HS-27A (cell line): ENCODE results near the gene KRTAP10-8.
"Not testable (repeated sequence)": the region's sequence is repeated elsewhere in the genome, so short reads cannot be mapped to it uniquely, and the experiment has no call there.

ENCODE experiments used
- DNase-seq: peaks from one replicate; pipeline ENCODE4 v3.0.0-alpha.2; 2012; ENCODE audit warnings: low read depth, missing footprints

The KRTAP10-8 gene

DNA sequence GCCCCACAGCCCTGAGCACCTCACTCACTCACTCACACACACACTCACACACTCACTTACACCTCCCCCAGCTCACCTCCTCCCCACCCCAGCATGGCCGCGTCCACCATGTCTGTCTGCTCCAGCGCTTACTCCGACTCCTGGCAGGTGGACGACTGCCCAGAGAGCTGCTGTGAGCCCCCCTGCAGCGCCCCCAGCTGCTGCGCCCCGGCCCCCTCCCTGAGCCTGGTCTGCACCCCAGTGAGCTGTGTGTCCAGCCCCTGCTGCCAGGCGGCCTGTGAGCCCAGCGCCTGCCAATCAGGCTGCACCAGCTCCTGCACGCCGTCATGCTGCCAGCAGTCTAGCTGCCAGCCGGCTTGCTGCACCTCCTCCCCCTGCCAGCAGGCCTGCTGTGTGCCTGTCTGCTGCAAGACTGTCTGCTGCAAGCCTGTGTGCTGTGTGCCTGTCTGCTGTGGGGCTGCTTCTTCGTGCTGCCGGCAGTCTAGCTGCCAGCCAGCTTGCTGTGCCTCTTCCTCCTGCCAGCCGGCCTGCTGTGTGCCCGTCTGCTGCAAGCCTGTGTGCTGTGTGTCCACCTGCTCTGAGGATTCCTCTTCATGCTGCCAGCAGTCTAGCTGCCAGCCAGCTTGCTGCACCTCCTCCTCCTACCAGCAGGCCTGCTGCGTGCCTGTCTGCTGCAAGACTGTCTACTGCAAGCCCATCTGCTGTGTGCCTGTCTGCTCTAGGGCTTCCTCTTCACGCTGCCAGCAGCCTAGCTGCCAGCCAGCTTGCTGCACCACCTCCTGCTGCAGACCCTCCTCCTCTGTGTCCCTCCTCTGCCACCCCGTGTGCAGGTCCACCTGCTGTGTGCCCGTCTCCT is 34.7 kb downstream of the KRTAP10-8 start, which contains the start of gene KRTAP10-11:
Gene KRTAP10-11, plus strand, starts transcription at position 49 of the 856 bp plus-strand sequence. Its CDS starts 45 bp downstream, at position 94.
- DNase-seq, result not testable (repeated sequence)

DNA sequence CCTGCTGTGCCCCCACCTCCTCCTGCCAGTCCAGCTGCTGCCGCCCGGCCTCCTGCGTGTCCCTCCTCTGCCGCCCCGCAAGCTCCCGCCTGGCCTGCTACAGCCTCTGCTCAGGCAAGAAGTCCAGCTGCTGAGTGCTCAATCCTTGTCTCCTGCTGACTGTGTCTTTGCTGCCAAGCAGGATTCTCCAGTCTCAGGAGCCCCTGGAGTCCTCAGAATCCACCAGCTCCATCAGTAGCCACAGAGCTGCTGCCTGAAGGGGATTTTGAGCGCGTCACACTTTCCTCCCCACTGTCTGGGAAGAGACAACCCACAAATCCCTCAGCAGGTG is 35.3 kb downstream of the KRTAP10-8 start:
- no peak for DNase-seq

DNA sequence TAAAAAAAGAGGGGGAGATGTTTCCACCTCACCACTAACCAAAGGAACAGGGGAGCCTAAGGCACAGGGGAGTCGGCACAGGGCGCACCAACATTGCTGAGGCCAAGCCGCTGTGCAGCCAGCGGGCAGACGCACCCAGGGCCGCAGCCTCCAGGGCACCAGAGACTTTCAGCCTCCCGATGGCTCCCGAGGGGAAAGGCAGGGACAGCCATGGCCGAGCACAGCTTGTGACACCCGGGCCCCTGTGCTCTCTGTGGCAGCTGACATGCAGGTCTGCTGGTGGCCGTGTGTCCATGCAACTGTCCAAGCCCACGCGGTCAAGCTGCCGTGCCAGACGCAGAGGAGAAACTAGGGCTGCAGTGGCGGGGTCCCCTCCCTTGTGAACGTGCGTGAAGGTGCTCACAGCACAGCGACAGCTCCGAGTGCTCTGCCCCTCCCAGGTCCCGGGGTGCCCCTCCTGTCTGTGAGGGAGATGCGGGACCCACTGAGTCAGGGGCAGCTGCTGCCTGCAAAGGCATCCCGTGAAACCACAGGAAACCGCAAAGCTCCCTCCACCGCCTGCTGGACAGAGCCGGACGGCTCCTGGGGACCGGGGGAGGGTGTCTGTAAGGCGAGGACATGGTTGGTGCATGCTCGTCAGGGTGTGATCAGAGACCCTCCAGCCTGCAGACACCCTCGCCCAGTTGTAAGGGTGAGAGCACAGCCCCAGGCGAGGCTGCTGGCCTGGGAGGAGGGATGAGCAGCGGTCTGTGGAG is 36.9 kb downstream of the KRTAP10-8 start:
- no peak for DNase-seq

DNA sequence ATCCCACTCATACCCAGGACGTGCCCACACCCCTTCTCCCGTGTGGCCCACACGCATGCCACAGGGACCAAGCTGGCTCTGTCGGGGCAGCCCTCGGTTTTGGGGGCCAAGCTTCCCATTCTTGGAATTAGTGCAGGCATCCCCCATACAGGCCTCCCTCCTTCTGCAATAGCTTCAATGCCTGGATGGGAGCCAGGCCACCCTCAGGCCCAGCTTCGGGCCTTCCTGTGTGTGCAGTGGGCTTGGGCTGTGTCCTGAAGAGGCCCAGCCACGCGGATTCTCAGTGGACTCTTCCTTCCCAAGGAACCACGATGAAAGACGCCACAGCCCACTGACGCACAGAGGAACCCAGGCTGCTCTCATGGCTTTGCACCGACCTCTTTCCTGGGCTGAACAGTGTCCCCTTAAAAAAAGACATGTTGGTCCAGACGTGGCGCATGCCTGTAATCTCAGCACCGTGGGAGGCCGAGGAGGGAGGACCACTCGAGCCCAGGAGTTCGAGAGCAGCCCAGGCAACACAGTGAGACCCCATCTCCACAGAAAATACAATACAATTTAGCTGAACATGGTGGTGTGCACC is 37.7 kb downstream of the KRTAP10-8 start:
- DNase-seq, result no peak

DNA sequence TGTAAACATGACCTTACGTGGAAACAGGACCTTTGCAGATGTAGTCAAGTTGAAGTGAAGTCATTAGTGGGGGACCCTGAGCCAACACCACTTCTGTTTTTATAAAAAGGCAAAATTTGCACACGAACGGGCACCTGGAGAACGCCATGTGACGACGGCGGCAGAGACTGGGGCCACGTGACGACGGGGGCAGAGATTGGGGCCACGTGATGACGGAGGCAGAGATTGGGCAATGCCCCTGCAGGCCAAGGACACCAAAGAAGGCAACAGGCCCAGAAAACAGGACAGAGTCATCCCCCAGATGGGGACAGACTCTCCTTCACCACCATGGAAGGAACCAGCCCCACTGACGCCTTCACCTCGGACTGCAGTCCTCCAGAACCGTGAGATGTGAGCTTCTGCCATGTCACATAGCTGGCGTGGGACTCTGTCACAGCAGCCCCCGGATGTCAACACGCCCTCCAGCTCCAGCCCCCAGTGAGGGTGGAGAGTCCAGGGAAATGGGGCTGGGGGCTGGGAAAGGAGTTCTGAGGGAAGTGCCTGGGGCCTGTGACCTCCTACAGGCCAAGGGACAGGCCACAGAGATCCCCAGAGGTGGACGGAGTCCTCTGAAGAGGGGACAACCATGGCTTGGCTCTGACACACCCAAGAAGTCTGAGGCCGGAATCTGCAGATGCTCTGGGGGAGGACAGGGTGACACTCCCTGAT is 38.5 kb downstream of the KRTAP10-8 start:
- no peak for DNase-seq

DNA sequence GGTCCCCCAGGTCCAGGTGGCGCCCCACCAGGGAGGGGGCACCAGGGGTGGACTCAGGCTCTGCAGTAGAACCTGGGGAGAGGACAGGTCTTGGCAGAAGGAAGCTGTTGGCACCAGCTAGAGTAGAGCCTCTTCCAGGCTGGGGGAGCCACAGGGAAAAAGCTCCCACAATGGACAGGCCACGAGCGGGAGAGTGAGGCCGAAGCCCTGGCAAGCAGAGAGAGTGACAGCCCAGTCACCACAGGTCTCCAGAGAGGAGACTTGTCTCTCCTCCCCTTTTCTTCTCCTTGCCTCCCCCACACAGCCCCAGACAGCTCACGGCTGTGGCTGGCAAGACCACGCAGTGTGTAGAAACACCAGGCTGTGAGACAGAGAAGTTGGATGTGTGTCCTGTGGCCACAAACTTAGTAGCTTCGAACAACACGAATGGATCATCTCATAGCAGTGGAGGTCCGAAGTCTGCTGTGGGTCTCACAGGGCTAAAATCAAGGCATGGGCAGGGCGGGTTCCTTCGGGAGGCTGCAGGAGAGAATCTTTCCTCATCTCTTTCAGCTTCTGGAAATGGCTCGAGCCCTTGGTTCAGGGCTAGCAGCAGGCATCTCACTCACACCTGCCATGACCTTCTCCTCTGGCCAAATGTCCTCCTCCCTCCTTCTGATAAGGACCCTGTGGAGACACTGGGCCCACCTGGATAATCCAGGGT is 39.2 kb downstream of the KRTAP10-8 start:
- DNase-seq, result no peak

DNA sequence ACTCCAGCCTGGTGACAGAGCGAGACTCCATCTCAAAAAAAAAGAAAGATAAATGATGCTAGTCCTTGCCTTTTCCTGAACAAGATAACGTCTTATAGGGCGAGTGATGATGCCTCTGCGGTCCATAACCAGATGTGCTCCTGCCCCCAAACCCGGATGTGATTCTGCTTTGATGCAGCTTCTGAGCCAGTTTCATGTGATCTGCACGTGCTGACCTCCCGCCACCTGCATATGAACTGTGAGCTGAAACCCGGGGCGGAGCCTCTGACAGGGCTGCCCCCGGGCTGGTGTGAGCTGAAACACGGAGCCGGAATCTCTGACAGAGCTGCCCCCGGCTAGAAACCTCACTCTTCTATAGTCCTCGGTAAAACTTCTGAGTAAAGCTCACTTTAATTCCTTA is 41.2 kb downstream of the KRTAP10-8 start:
- DNase-seq, result no peak

DNA sequence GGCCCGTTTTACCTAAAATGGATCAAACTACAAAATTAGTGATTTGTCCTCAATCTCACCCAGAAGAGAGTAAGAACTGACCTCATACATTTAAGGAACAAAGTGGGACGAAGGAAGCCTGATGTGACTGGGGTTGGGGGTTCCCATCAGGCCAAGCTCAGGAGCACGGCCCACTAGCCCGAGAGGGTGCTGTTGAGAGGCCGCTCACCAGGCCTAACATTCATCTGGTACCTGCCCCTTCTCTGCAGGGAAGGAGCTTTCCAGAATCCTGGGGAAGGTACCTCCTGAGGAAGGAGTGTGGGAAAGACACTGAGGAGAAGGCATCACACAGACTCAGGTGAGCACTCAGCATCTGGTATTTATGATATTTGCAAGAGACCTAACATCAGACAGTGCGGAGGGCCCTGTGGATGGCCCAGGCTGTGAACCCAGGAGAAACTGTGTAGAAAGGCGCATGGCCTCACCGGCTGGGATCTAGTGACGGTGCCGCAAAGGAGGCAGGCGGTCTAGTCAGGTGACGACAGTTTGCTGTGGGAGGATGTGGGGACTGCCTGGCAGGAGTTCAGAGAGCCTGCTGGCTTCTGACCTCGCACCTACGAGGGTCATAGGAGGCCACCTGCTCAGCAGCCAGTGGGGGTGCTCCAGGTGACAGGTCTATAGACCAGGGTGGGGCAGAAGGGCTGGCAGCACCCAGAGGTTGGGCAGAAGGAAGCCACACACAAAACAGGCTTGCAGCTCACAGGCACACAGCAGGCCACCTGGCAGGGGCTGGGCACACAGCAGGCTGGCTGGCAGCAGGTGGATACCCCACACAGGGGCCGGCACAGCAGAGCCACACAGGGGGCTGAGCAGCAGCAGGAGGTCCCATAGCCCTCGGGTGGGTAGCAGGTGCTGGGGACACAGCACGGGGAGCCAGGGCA is 42.0 kb downstream of the KRTAP10-8 start:
- DNase-seq, result no peak

DNA sequence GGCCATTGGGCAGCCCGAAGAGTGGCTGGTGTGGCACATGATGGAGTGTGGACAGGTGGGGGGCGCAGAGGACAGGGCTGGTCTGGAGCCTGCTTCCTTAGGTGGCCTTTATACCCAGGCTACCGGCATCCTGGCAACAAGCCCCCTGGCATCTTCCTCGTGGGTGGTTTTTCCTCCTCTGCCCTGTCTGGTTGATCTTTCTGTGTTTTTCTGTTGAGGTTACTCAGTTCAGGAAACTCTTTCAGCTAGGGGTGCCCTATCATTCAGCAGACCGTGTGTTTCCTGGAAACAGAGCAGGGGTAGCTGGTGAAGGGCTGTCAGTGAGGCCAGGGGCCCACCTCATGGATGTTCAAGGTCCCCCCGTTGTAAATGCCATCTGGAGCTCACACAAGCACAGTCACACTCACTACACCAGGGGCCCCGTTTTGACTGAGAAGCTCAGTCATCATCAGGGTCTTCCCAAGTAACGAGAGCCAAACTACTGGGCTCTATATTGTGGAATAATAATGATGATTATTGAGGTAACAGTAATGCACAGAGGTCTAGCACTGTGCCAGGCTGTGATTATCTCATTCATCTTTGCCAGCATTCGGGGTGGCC is 42.8 kb downstream of the KRTAP10-8 start, which contains the start of gene KRTAP12-4:
Gene KRTAP12-4, minus strand, starts transcription at position 84 of the 600 bp plus-strand sequence. Its CDS starts 45 bp downstream, at position 39.
- no peak for DNase-seq

DNA sequence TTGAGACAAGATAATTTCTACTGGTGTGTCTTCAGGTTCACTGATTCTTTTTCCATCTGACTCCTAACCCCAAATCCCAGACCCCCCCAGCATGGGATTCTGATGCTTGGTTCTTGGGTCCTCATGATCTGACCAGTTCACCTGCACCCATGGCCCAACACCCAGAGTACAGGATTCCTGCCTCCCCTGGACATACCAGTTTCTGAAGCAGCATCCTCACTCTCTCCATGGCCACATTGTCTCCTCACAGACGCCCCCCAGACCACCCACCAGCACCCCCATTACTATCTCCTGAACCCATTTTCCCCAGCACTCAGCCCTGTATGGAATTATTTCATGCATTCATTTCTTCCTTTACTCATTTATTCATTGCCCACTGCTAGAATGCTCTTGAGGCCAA is 45.0 kb downstream of the KRTAP10-8 start:
- no peak for DNase-seq

DNA sequence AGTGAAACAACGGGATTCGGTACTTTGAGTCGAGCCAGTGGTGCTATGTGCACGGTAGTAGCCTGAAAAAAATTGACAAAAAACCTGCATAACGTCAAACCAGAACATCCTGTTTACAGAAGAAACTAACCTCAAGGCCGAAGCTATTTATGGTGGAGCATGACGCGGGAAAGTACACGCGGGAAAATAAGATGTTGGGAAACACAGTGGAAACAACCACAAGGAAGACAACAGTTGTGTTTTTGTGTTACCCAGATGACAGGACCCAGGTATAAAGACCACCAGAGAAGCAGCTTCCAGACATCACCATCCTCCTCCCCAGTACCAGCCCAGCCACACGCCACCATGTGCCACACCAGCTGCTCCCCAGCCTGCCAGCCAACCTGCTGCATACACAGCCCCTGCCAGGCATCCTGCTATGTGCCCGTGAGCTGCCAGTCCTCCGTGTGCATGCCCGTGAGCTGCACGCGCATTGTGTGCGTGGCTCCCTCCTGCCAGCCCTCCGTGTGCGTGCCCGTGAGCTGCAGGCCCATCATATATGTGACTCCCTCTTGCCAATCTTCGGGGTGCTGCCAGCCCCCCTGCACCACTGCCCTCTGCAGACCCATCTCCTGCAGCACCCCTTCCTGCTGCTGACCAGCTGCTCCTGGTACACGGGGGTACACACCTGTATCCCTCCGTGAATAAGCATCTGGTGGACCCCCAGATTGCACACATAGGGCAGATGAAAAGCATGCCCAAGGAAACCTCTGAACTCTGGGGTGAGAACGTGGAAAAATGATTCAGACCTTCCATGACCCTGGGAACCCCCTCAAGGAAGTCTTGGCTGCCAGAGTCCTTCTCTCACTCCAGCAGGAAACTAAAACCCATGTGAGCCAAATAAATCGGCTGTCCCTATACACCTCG is 46.0 kb downstream of the KRTAP10-8 start, which contains the start of gene KRTAP12-3:
Gene KRTAP12-3, plus strand, starts transcription at position 298 of the 906 bp plus-strand sequence. Its CDS starts 48 bp downstream, at position 346.
- DNase-seq, result no peak

DNA sequence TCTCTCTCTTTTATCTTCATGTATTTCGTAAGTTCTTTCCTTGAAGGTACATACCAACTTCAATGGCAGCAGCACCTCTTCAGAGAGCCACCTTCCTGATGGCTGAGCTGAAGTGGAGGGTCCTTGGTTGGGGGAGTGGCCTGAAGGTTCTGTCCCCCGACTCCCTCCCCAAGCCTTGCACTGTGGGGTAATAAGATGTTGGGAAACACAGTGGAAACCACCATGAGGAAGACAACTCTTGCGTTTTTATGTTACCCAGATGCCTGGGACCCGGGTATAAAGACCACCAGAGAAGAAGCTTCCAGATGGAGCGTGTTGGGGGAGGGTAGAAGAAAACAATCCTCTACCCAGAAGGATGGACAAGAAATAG is 46.6 kb downstream of the KRTAP10-8 start:
- no peak for DNase-seq

DNA sequence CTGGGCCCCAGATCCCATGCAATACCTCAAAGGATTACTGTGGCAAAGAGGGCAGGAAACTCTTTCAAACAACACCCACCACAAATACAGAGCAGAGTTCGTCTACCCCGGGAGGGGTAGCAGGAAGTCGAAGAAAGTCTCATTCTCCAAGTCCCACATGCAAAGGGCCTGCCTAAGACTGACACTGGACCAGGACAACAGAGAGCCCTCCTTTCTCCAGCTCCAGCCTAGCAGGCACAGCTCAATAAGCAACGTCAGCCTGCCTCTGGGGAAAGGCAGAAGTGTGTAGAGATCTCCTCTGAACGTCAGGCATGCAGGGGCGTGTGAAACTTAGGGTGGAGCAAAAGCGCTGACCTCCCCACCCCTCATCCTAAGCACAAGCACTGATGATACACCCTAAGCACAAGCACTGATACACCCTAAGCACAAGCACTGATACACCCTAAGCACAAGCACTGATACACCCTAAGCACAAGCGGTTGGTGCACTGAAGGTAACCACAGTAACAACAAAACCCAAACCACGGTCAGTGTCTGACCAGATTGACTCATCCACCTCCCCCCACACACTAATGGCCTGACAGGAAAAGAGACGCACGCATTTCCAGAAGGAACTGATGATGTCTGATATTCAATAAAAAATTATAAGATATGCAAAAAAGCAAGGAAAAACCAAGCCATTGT is 47.2 kb downstream of the KRTAP10-8 start:
- DNase-seq, result no peak

DNA sequence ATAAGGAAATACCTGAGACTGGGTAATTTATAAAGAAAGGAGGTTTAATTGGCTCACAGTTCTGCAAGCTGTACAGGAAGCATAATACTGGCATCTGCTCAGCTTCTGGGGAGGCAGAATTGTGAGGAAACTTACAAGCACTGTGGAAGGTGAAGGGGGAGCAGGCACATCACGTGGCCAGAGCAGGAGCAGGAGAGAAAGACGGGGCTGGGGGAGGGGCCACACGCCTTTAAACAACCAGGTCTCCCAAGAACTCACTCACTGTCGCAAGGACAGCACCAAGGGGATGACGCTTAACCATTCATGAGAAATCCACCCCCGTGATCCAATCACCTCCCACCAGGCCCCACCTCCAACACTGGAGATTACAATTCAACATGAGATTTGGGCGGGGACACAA is 49.7 kb downstream of the KRTAP10-8 start:
- not testable (repeated sequence) for DNase-seq
